HG03457 (cell line): ENCODE results near the gene TBL1XR1.
A peak's percentile ranks its signal among the peaks of the same experiment; 100 is the strongest.
"Not testable (repeated sequence)": the region's sequence is repeated elsewhere in the genome, so short reads cannot be mapped to it uniquely, and the experiment has no call there.

ENCODE experiments used
- ATAC-seq: cut with Tn5 transposase; IDR thresholded peaks from one replicate; pipeline ENCODE4 v1.9.1; 2021; ENCODE audit warnings: moderate number of reproducible peaks; ENCODE audit not compliant: unreplicated experiment

Gene TBL1XR1

DNA sequence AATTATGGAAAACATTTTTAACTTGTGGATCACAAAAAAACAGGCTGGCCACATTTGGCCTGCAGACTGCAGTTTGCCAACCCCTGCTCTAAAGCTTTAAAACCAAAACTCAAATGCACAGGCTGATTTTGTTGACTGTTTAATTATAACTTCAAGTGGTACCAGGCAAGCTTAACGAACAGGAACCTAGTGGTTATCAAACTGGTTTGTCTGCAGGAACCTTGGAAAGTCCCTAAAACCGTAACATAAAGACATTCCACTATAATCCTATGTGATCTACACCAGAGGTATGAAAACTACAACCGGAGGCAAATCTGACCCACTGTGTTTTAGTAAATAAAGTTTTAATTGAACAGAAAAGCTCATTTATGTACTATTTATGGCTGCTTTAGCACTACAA lies 52.4 kb downstream of the TBL1XR1 start:
- peak; percentile 70 for ATAC-seq

DNA sequence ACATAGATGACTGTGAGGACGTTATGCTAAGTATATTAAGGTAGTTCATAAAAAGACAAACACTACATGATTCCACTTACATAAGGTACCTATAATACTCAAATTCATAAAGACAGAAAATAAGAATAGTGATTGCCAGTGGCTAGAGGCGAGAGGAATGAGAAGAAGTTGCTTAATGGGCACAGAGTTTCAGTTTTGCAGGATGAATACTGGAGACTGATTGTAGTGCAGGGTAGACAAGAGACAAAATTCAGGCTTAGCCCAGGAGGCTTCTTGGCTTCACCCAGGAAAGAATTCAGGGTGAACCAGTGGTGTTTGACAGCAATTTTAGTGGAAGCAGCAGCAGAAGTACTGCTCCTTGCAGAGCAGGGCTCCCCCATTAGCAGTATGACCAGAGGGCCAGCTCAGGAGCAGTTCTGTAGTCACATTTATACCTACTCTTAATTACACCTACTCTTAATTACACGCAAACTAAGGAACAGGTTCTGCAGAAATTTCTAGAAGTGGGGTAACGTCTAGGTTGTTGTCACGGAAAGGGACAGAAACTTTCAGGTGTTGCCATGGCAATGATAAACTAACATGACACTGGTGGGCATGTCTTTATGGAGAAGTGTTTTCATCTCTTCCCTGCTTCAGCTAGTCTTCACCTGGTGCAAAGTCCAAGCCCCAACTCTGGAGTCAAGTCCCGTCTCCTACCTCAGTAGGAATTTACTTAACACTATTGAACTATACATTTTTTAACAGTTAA lies 55.2 kb downstream of the TBL1XR1 start:
- ATAC-seq: no peak

DNA sequence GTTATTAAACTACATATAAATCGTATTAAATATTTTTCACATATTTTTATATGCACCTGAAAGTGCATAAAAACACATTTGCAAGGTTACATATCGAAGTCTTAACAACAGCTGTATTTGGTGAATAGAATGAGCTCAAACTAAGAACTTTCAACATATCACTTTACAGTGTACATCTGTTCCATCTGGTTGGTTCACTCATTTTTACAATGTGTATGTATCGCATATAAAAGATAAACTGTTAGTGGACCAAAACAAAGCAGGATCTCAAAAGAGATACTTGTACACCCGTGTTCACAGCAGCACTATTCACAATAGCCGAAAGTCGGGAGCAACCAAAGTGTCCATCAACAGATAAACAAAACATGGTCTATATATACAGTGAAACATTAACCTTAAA lies 55.8 kb downstream of the TBL1XR1 start:
- no peak for ATAC-seq

DNA sequence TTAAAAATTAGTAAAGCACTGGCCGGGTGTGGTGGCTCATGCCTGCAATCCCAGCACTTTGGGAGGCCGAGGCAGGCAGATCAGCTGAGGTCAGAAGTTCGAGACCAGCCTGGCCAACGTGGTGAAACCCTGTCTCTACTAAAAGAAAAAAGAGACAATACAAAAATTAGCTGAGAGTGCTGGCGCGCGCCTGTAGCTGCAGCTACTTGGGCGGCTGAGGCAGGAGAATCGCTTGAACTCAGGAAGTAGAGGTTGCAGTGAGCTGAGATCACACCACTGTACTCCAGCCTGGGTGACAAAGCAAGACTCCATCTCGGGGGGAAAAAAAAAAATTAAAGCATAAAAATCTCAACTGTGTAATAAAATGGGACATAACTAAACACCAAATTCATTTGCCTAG lies 58.1 kb downstream of the TBL1XR1 start:
- ATAC-seq: not testable (repeated sequence)

DNA sequence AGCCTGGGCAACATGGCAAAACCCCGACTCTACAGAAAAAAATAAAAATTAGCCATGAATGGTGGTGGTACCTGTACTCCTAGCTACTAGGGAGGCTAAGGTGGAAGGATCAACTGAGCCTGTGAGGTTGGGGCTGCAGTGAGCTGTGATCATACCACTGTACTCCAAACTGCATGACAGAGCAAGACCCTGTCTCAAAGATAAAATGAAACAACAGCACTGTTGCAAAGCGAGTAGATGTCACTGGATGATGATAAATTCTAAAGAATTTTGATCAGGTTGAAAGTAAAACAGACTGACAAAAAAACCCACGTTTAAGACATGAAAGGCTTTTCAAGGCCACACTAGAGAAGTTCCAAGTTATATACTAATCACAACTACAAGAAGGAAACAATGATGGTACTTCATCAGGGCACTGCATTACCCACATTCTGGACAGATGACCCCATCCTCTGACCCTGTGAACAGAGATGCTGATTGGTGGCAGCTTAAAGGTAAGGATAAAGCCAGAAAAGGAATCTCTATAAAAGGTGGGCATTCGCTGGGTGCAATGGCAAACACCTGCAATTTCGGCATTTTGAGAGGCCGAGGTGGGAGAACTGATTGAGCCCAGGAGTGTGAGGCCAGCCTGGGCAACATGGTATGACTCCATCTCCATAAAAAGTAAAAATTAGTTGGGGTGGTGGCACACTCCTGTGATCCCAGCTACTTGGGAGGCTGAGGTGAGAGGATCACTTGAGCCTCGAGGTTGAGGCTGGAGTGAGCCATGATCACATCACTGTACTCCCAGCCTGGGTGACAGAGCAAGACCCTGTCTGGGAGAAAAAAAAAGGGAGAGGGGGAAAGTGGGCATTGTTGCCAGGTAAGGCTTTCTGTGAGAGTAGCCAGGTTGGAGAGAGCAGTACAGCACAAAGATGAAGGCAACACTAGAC lies 59.2 kb downstream of the TBL1XR1 start:
- no peak for ATAC-seq

DNA sequence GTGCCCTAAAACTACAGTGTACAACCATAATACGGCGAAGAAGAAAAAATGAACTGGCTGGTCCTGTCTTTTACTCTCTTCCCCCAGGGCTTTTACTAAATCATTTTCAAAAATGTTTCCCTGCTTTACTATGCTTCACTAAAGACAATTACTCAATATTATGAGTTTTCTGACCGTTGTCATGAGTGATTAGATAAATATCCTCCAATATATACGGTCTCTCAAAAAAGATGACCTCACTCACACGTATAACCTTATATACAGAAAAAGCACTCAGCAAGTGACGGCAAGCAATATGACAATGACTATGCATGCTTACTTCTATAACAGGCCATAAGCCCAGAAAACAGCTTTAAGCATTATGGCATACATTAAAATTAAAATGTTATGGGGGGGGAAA lies 60.5 kb downstream of the TBL1XR1 start:
- ATAC-seq: no peak

DNA sequence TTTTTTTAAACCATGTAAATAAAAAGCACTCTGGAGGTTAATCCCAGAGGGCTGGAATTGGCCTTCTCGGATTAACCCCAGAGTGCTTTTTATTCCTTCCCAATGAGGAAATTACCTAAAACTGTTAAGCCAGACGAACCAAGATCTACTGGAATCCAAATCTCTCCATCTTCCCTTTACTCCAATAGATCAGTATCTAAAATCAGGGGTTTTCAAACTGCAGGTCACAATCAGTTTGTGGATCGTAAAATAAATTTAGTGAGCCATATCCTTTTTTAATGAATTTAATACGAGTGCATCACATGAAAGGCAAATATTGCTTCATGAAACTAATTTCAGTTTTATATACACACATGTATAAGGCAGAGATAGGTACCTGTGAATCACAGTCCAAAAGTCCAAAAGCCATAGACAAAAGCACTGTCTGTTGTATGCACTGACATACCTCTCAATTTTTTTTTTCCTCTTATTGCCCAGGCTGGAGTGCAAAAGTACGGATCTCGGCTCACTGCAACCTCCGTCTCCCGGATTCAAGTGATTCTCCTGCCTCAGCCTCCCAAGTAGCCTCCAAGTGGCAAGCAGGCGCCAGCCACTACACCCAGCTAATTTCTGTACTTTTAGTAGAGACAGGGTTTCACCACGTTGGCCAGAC lies 61.3 kb downstream of the TBL1XR1 start:
- no peak for ATAC-seq

DNA sequence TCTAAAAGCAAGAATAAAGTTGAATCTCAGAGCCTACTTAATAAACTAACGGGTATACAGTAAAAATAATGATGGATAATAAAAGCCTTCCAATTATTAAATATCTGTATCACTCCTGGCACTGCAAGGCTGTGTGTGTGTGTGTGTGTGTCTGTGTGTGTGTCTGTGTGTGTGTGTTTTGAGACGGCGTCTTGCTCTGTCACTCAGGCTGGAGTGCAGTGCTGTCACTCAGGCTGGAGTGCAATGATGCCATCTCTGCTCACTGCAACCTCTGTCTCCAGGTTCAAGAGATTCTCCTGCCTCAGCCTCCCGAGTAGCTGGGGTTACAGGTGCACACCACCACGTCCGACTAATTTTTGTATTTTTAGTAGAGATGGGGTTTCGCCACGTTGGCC lies 62.5 kb downstream of the TBL1XR1 start:
- no peak for ATAC-seq

DNA sequence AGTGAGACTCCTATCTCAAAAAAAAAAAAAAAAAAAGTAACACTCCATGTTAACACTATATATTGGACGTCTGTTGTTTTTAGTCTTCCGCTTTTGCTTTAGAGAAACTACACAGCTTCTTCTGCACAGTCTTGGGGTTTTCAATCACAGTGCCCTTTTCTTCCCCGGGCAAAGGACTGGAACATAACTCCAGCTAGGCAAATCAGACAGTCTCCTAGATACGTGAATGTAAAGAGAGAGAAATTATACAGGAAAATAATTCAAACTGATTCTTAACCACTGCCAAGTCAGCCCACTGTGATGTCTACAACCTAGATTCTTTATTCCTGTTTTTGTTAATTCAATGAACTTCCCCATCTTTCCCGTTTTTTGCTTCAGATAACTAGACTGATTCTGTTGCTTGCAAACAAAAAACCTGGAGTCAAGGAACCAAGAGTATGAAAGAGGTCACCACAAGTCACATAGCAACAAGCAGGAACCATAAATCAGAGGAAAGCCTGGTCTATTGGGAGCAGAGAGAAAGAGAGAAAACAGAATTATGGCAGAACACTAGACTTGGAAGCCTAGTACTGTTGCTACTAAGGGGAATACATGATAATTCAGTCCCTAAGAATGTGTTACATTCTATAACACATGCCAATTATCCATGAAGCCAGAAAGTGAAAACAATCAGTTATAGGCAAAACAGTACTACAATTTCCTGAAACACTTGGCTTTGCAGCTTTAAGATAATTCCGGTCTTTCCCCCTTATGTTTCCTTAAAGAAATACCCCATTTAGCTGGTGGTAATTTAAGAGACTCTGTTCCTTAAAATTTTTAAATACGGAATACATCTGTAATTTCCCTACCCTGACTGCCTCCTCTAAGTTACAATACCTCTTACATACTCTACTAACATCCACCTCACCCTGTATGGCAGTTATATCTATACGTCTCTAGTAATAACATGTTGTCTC lies 63.1 kb downstream of the TBL1XR1 start:
- no peak for ATAC-seq

DNA sequence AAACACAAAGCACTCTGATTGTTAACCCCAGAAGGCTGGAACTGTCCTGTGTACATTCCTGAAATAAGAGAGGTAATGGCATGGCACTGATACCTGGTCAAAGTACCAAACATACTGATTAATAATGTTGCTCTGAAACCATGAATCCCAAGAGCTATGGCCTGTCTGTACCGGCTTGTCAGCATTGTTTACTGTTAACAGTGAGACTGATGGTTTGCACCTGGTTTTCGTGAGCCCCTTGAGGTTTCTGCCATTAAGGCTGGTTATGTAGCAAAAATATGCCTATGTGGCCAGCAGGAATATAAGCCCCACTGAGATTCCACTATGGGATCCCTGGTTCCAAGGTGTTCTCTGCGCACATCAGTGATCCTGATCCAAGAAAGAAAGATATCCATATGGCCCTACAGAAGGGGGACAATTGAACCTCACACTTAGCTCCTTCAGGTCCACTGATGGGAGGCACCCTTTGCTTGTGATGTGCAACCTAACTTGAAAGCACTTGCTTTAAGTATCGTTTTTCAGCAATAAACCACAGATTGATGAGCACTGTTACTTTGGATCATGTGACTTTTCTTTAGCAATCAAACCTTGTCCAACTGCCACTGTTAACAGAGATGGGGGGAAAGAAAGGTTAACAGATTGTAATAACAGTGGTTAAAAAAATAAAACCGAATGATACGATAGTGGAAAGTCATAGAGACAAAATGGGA lies 65.2 kb downstream of the TBL1XR1 start:
- no peak for ATAC-seq

DNA sequence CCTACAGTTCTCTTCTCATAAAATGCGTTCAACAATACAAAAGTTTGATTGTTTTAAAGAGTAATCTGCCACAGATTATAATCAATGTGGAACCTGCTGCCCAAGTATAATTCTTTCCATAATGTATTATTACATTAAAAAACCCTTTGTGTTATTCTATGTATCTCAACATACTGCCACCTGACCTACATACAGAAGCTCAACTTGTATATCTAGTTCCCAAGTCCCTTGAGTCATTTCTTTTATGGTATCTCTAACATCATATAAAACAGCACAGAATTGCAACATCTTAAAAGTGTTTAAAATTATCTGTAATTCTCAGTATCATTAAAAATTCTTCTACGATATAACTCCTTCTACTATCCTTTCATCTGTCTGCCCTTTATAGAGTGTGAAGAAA lies 70.3 kb downstream of the TBL1XR1 start:
- no peak for ATAC-seq

DNA sequence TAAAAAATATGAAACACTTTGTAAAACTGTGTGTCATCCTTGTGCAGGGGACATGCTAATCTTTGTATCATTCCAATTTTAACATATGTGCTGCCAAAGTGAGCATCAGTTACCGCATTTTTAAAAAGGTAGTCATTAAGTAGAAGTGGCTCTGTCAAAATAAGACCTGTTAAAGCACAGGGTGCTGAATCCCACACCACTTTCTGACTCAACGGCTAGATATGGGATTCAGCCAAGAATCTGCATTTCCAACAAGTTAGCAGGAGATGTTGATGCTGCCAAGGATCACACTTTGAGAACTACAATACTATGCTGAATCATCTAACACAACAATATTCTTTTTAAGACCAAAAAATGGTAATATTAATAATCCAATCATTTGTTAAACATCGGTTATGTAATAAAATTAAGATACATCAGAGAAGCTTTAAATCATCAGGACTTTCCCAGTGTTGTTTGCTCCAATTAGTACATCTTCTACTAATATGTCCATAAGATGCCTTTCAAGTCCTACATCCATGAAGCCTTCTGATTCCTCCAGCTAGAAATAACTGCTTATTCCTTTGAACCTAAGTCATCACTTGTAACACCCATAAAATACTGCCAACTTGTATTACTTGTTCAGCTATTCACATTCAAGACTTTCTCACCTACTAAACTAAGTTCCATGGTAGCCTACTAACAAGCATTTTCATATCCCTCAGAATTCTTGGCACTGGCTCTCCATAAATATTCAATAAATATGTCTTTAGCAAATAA lies 71.1 kb downstream of the TBL1XR1 start:
- ATAC-seq: no peak

DNA sequence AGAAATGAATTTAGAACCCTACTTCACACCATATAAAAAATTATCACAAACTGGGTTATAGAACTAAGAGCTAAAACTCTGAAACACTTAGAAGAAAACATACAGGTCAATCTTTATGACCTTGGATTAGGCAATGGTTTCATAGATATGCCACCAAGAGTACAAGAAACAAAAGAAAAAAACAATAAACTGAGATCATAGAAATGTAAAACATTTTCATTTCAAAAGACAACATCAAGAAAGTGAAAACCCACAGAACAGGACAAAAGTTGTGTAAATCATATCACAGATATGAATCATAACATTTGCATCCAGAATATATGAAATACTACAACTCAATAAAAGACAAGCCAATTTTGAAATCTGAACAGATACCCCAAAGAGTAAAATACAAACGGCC lies 72.4 kb downstream of the TBL1XR1 start:
- ATAC-seq: no peak

DNA sequence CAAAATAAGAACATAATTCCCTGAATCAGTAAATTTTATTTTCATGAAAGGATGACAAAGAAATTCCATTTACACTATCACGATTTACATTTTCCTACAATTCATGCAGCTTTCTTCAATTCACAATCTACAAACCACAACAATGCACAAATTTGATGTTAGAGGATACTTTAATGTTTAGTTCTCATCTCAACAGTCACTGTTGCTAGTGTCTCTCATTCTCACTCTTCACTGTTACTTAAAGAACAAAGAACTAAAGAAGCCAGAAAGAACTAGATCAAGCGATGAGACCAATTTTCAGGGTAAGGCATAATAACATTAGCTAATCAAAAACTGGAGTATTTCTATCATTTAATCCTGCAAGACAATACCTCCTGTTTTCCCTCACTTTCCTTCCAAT lies 73.5 kb downstream of the TBL1XR1 start:
- ATAC-seq: no peak

DNA sequence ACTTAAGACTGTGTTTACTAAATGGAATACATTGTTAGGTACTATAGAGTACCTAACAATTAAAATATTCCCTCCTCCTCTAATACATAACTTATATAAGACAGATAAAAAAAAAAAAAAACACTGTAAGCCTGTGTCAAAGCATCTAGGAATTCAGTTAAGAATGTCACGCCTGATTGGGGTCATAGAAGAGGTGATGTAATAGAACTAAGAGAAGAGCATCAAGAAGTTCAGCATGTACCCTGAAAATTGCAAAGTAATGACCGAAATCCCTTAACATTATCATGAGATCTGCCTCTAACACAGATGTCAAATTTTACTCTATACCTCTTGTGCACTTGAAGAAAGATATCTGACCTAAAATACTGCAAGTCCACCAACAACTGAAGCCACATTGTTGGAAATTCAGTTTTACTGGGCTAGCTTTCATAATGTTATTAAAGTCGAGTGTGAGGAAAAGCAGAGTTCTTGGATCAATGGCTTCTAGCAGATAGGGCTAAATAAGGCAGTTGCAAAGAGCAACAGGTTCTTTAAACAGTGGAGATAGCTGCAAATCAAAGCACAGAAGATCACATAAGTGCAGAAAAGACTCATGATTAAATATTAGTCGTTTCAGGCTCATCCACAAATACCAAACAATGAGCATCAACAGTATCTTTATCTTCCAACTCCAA lies 75.0 kb downstream of the TBL1XR1 start:
- no peak for ATAC-seq

DNA sequence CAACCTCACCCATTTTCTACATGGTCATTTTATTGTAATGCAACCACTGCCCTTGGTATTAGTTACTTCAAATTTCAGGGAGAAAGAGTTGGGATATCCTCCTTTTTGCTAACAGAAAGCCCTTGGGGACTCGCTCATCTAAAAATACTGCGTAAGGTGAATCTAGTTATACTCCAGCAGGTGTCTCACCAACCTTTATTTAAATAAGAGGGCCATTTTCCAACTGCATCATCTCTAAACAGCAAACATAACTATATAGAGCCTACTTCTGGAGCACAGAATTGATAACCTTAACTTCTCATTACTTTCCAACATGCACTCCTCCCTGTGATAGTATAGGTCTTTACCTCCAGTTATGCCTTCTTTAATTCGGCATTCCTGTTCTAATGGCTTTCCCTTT lies 77.5 kb downstream of the TBL1XR1 start:
- ATAC-seq: no peak

DNA sequence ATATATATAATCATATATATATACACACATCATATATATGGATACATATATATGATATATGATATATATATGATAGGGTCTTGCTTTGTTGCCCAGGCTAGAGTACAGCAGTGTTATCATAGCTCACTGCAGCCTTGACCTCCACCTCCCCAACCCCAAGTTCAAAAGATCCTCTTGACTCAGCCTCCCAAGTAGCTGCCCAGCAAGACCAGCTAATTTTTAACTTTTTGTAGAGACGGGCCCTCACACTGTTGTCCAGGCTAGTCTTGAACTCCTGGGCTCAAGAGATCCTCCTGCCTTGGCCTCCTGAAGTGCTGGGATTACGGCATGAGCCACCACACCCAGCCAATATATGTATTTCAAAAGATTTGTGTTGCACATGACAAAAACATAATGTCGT lies 83.0 kb downstream of the TBL1XR1 start:
- ATAC-seq: no peak

DNA sequence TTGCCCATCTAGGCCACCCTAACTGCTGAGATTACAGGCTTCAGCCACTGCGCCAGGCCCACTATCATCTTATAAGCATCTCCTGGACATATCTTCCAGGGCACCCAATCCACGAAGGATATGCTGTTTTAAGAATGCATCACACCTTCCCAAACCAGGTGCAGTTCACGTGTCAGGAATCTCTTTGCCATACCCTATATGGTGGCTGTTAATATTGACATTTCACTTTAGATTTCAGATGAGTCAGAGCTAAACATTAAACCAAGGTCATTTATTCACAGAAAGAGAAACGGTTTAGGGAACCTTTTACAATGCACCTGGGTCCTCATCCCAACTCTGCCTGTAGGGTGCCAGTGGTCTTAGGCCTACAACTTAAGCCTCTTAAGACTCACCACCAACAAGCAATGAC lies 85.7 kb downstream of the TBL1XR1 start:
- no peak for ATAC-seq

DNA sequence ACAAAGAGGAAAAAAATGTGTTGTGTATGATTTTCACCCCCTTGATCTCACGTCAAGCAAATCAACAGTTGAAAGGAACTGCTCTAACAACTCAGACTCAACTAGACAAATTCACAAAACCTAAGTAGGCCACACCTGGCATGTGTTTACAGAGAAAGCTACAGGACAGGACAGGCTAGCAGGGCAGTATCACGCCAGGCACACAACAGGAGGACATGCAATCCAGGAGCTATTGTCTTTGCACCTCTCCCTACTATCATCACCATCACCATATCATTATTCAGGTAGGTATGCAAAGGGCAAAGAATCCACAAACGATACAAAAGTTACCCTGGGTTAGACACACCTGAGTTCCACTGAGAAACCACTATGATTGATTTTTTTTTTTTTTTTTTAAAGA lies 86.4 kb downstream of the TBL1XR1 start:
- ATAC-seq: no peak
